Common myeloid progenitor, CD34-positive (primary cell): ENCODE data around the gene CD6.
A peak's percentile ranks its signal among the peaks of the same experiment; 100 is the strongest.

Experiments used
- CTCF ChIA-PET: fragments of 350-600 bp; sonication (Branson Sonifier 250); formaldehyde crosslinking; loops from one replicate; lab custom pipeline; 2021; ENCODE audit warnings: antibody characterized with exemption; lab: Charles Lee
- POLR2A ChIA-PET: fragments of 350-600 bp; sonication (Branson Sonifier 250); formaldehyde crosslinking; loops from one replicate; lab custom pipeline; 2021; ENCODE audit warnings: antibody characterized with exemption; lab: Charles Lee
- DNase-seq, 3 donors: peaks; one replicate each; pipeline versions ENCODE4 v3.0.0 to v3.0.0-alpha.2; 2013
- H3K27ac ChIP-seq, 2 experiments: 1 replicate in 1 of 2; 2 replicates in 1 of 2; pipeline ENCODE4 v1.7.0; 2013; ENCODE audit warnings: inconsistent platforms in 2 of 2, low read length in 2 of 2, mild to moderate bottlenecking in 2 of 2, low read depth in 1 of 2, moderate library complexity in 1 of 2; ENCODE audit not compliant: severe bottlenecking in 2 of 2, insufficient read depth in 1 of 2, poor library complexity in 1 of 2
- H3K27me3 ChIP-seq, 5 experiments: replicated peaks in 2 of 5; 1 replicate in 3 of 5; 2 replicates in 2 of 5; pipeline versions ENCODE4 v1.6.1 to v1.7.0; 2013; ENCODE audit warnings: low read length in 4 of 5, mild to moderate bottlenecking in 2 of 5, moderate library complexity in 2 of 5, inconsistent platforms in 1 of 5; ENCODE audit not compliant: insufficient read depth in 5 of 5, control insufficient read depth in 4 of 5
- H3K36me3 ChIP-seq, 4 experiments: 1 replicate in 2 of 4; 2 replicates in 2 of 4; pipeline versions ENCODE4 v1.6.1 to v1.7.0; 2013; ENCODE audit warnings: low read length in 3 of 4, control low read depth in 1 of 4, mild to moderate bottlenecking in 1 of 4; ENCODE audit not compliant: control insufficient read depth in 4 of 4, insufficient read depth in 4 of 4
- H3K4me1 ChIP-seq, 4 experiments: 1 replicate in 3 of 4; 2 replicates in 1 of 4; pipeline versions ENCODE4 v1.6.1 to v1.7.1; 2013; ENCODE audit warnings: low read length in 3 of 4, mild to moderate bottlenecking in 3 of 4, control low read depth in 1 of 4, inconsistent platforms in 1 of 4, moderate library complexity in 1 of 4; ENCODE audit not compliant: control insufficient read depth in 4 of 4, insufficient read depth in 4 of 4; ENCODE audit errors: control extremely low read depth in 1 of 4
- H3K4me3 ChIP-seq, 7 experiments: 1 replicate in 4 of 7; 2 replicates in 3 of 7; pipeline versions ENCODE4 v1.5.1 to v1.7.0; 2013; ENCODE audit warnings: mild to moderate bottlenecking in 7 of 7, low read length in 6 of 7, moderate library complexity in 6 of 7, inconsistent platforms in 2 of 7, low read depth in 2 of 7, control low read depth in 1 of 7; ENCODE audit not compliant: insufficient read depth in 4 of 7, control insufficient read depth in 1 of 7; ENCODE audit errors: extremely low read depth in 1 of 7
- H3K9me3 ChIP-seq, 5 experiments: 1 replicate in 4 of 5; 2 replicates in 1 of 5; pipeline versions ENCODE4 v1.6.1 to v1.7.1; 2013; ENCODE audit warnings: low read length in 4 of 5, mild to moderate bottlenecking in 2 of 5, inconsistent platforms in 1 of 5, low read depth in 1 of 5, moderate library complexity in 1 of 5; ENCODE audit not compliant: control insufficient read depth in 4 of 5, insufficient read depth in 2 of 5; ENCODE audit errors: control extremely low read depth in 1 of 5
- WGBS: methylation state at CpG from one replicate; pipeline ENCODE4 v1.1.5; 2013; ENCODE audit not compliant: insufficient coverage; 5-methylcytosine and 5-hydroxymethylcytosine counted together

Gene CD6

GRCh38 chr11:61004180-61004611, 32.7 kb downstream of the CD6 start:
- Histone ChIP-seq H3K4me3 (no peak overlapping the region), H3K27ac (no peak overlapping the region), H3K36me3 (no peaks in the 10 kb centered on the region), H3K4me1 (peaks cover 0 to 25% (median 23%) of the 10 kb centered on the region in 4 experiments), H3K27me3 (peaks cover 0 to 14% (median 3%) of the 10 kb centered on the region in 5 experiments), H3K9me3 (no peaks in the 10 kb centered on the region)
- CTCF ChIA-PET: interaction anchor here (1.6 to 1.7 kb wide), 2 partner anchors 11 to 34 kb away, joined by 4 to 7 read pairs; no protein-coding TSS in a partner anchor
- DNase-seq: peak in 2 of 3 donors; percentile 62 to 65
- 36% methylated on average over 6 of the region's 10 CpGs for WGBS
- POLR2A ChIA-PET: no interaction called here

GRCh38 chr11:61004761-61005181, 33.3 kb downstream of the CD6 start:
- Histone ChIP-seq H3K4me3 (no peak overlapping the region), H3K36me3 (no peaks in the 10 kb centered on the region), H3K9me3 (no peaks in the 10 kb centered on the region), H3K27me3 (peaks cover 0 to 14% (median 3%) of the 10 kb centered on the region in 5 experiments), H3K27ac (no peak overlapping the region), H3K4me1 (peaks cover 0 to 25% (median 23%) of the 10 kb centered on the region in 4 experiments)
- peak in 2 of 3 donors; percentile 42 to 43 for DNase-seq
- WGBS: 64% methylated on average over 4 of the region's 5 CpGs
- CTCF ChIA-PET: interaction anchor here (1.7 kb wide), 1 partner anchor 12 kb away, joined by 7 read pairs; no protein-coding TSS in a partner anchor
- POLR2A ChIA-PET: no interaction called here

GRCh38 chr11:61007383-61007955, 36.0 kb downstream of the CD6 start:
- ChIA-PET CTCF (interaction anchor here (1.3 kb wide), 1 partner anchor 35 kb away, joined by 3 read pairs; no protein-coding TSS in a partner anchor), POLR2A (no interaction called here)
- no peak overlapping the region for H3K27ac ChIP-seq
- H3K4me1 ChIP-seq: peaks cover 4 to 46% (median 42%) of the 10 kb centered on the region in 4 experiments
- peak overlapping the region in 5 of 7 experiments; percentile 13 to 60 (median 28) for H3K4me3 ChIP-seq
- H3K27me3 ChIP-seq: peaks cover 0 to 14% (median 3%) of the 10 kb centered on the region in 5 experiments
- WGBS: 4% methylated on average over 46 of the region's 52 CpGs
- peak in 1 of 3 donors; percentile 21 for DNase-seq
- H3K9me3 ChIP-seq: no peaks in the 10 kb centered on the region
- no peaks in the 10 kb centered on the region for H3K36me3 ChIP-seq

GRCh38 chr11:61007956-61008896, 36.7 kb downstream of the CD6 start:
- POLR2A ChIA-PET: no interaction called here
- DNase-seq: no peak
- 71% methylated on average over 41 of the region's 54 CpGs for WGBS
- Histone ChIP-seq H3K27me3 (peaks cover 0 to 14% (median 3%) of the 10 kb centered on the region in 5 experiments), H3K36me3 (no peaks in the 10 kb centered on the region), H3K4me1 (peaks cover 4 to 53% (median 47%) of the 10 kb centered on the region in 4 experiments), H3K27ac (no peak overlapping the region), H3K4me3 (peak overlapping the region in 5 of 7 experiments; percentile 1 to 60 (median 45)), H3K9me3 (no peaks in the 10 kb centered on the region)
- CTCF ChIA-PET: no interaction called here

GRCh38 chr11:61008971-61009370, 37.5 kb downstream of the CD6 start:
- CTCF ChIA-PET: interaction anchor here (1.1 kb wide), 1 partner anchor 43 kb away, joined by 4 read pairs; no protein-coding TSS in a partner anchor
- Histone ChIP-seq H3K9me3 (no peaks in the 10 kb centered on the region), H3K27ac (no peak overlapping the region), H3K4me1 (peaks cover 4 to 49% (median 44%) of the 10 kb centered on the region in 4 experiments), H3K4me3 (no peak overlapping the region), H3K27me3 (peaks cover 0 to 14% (median 3%) of the 10 kb centered on the region in 5 experiments), H3K36me3 (no peaks in the 10 kb centered on the region)
- WGBS: 90% methylated on average over 5 of the region's 5 CpGs
- POLR2A ChIA-PET: no interaction called here
- DNase-seq: no peak

GRCh38 chr11:61009392-61010275, 38.2 kb downstream of the CD6 start:
- WGBS: 95% methylated on average over 13 of the region's 15 CpGs
- no peak for DNase-seq
- ChIA-PET POLR2A (no interaction called here), CTCF (interaction anchor here (0.9 to 1.3 kb wide), 3 partner anchors 44 to 160 kb away, joined by 3 to 4 read pairs (median 3); no protein-coding TSS in a partner anchor)
- no peak overlapping the region for H3K4me3 ChIP-seq
- no peak overlapping the region for H3K27ac ChIP-seq
- H3K27me3 ChIP-seq: peaks cover 0 to 14% (median 3%) of the 10 kb centered on the region in 5 experiments
- H3K9me3 ChIP-seq: no peaks in the 10 kb centered on the region
- H3K4me1 ChIP-seq: peaks cover 4 to 42% (median 37%) of the 10 kb centered on the region in 4 experiments
- H3K36me3 ChIP-seq: no peaks in the 10 kb centered on the region
